Activated CD4-positive, alpha-beta T cell treated with anti-CD3 and anti-CD28 coated beads, Interleukin-2, amount 50 U/mL, for 24 hours (primary cell): ENCODE data around the gene C1QL3.

Experiments used
- DNase-seq, 2 donors: peaks; one replicate each; pipeline ENCODE4 v3.0.0-alpha.2; 2020; ENCODE audit warnings: low read depth in 1 of 2, low spot score in 1 of 2

The C1QL3 gene

GRCh38 chr10:16521311-16522016, at the start of gene C1QL3:
C1QL3 (minus strand) TSS chr10:16521879; CDS start chr10:16521065, 814 bp downstream.
- no peak for DNase-seq

GRCh38 chr10:16570731-16571130, 49.1 kb upstream of the C1QL3 start:
- no peak for DNase-seq

GRCh38 chr10:16566202-16566805, 44.6 kb upstream of the C1QL3 start:
- no peak for DNase-seq

GRCh38 chr10:16565604-16566003, 43.9 kb upstream of the C1QL3 start:
- no peak for DNase-seq

GRCh38 chr10:16562891-16563290, 41.2 kb upstream of the C1QL3 start:
- no peak for DNase-seq

- no peak for DNase-seq
These were observed 37.6 kb upstream of the C1QL3 start for GRCh38 chr10:16559236-16559773.

- DNase-seq = no peak
These were observed 26.3 kb upstream of the C1QL3 start for GRCh38 chr10:16547973-16548372.

GRCh38 chr10:16545116-16545736, 23.5 kb upstream of the C1QL3 start:
- DNase-seq = no peak

- DNase-seq = no peak
These were observed 22.9 kb upstream of the C1QL3 start for GRCh38 chr10:16544591-16544990.

GRCh38 chr10:16544099-16544498, 22.4 kb upstream of the C1QL3 start:
- no peak for DNase-seq

- no peak for DNase-seq
These were observed 14.5 kb upstream of the C1QL3 start for GRCh38 chr10:16536155-16536554.

GRCh38 chr10:16529853-16530252, 8.2 kb upstream of the C1QL3 start:
- DNase-seq = no peak

- DNase-seq = no peak
These were observed 5.8 kb upstream of the C1QL3 start for GRCh38 chr10:16527452-16527851.

- no peak for DNase-seq
These were observed 779 bp downstream of the C1QL3 start for GRCh38 chr10:16520900-16521299.

- DNase-seq = no peak
These were observed 1.5 kb downstream of the C1QL3 start for GRCh38 chr10:16519908-16520861.

- no peak for DNase-seq
These were observed 2.3 kb downstream of the C1QL3 start for GRCh38 chr10:16519250-16519907.

GRCh38 chr10:16518822-16519221, 2.9 kb downstream of the C1QL3 start:
- no peak for DNase-seq

- DNase-seq = no peak
These were observed 10.8 kb downstream of the C1QL3 start for GRCh38 chr10:16510843-16511242.

GRCh38 chr10:16509996-16510395, 11.7 kb downstream of the C1QL3 start:
- DNase-seq = no peak

GRCh38 chr10:16505161-16505560, 16.5 kb downstream of the C1QL3 start:
- DNase-seq = no peak

- no peak for DNase-seq
These were observed 23.8 kb downstream of the C1QL3 start for GRCh38 chr10:16497911-16498310.
